Measurements from ENCODE around the gene OPA3. TPM values are rescaled to one million over a fixed set of nuclear protein-coding genes. Genes with fewer than 3 reads are reported as not detected.

The OPA3 gene
- total and polyA plus RNA-seq, 2 experiments from 2014 or later, result 11.5 to 14.5 TPM

- Mint-ChIP-seq H3K36me3 (ENCODE audit: low read depth) (no peaks in the 10 kb centered on the region), H3K9me3 (no peaks in the 10 kb centered on the region), H3K4me1 (peaks cover 12% of the 10 kb centered on the region), H3K4me3 (no peak overlapping the region), H3K27ac (no peak overlapping the region), H3K27me3 (ENCODE audit: insufficient read depth, low read depth, poor library complexity) (peaks cover 10% of the 10 kb centered on the region)
- Histone ChIP-seq H2AFZ (no peak overlapping the region), H3F3A (replicated peaks; ENCODE audit: low read depth) (peaks cover 7% of the 10 kb centered on the region; the same call in 1 of the 2 replicates), H3K27me3 (ENCODE audit: insufficient read depth) (no peaks in the 10 kb centered on the region), H3K36me3 (ENCODE audit: insufficient read depth) (no peaks in the 10 kb centered on the region), H3K27ac (ENCODE audit: low read depth) (no peak overlapping the region), H3K4me2 (no peak overlapping the region), H4K20me1 (replicated peaks; ENCODE audit: insufficient read depth) (no peaks in the 10 kb centered on the region; the same call in 1 of the 2 replicates), H3K4me1 (ENCODE audit: insufficient read depth) (peaks cover 9% of the 10 kb centered on the region), H3K9me2 (ENCODE audit: insufficient read depth) (no peaks in the 10 kb centered on the region), H3K79me2 (replicated peaks; ENCODE audit: insufficient read depth) (peaks cover 8% of the 10 kb centered on the region; the same call in 1 of the 2 replicates), H3K4me3 (no peak overlapping the region)
- DNase-seq (ENCODE audit: low spot score) (no peak), ATAC-seq (no peak)
- no peak for TF ChIP-seq ZNF331 (CRISPR knock-in tag; IDR thresholded peaks at IDR 0.05; ENCODE audit: low read depth)
Measured at GRCh38 chr19:45560686-45561085, 23.9 kb downstream of the OPA3 start.

GRCh38 chr19:45560038-45560437, 24.6 kb downstream of the OPA3 start:
- DNase-seq (ENCODE audit: low spot score), result no peak
- Histone ChIP-seq H3K4me3 (no peak overlapping the region), H3F3A (replicated peaks; ENCODE audit: low read depth) (peaks cover 7% of the 10 kb centered on the region; the same call in 1 of the 2 replicates), H3K9me2 (ENCODE audit: insufficient read depth) (no peaks in the 10 kb centered on the region), H3K4me1 (ENCODE audit: insufficient read depth) (peaks cover 9% of the 10 kb centered on the region), H4K20me1 (replicated peaks; ENCODE audit: insufficient read depth) (no peaks in the 10 kb centered on the region; the same call in 1 of the 2 replicates), H3K36me3 (ENCODE audit: insufficient read depth) (no peaks in the 10 kb centered on the region), H3K27me3 (ENCODE audit: insufficient read depth) (no peaks in the 10 kb centered on the region), H3K4me2 (no peak overlapping the region), H2AFZ (no peak overlapping the region), H3K79me2 (replicated peaks; ENCODE audit: insufficient read depth) (peaks cover 8% of the 10 kb centered on the region; the same call in 1 of the 2 replicates), H3K27ac (ENCODE audit: low read depth) (no peak overlapping the region)
- no peak overlapping the region; the same call in 2 of the 3 replicates for H3K4me3 Mint-ChIP-seq
- no peak overlapping the region for H3K27ac Mint-ChIP-seq
- peaks cover 12% of the 10 kb centered on the region for H3K4me1 Mint-ChIP-seq
- H3K9me3 Mint-ChIP-seq, result no peaks in the 10 kb centered on the region
- no peak for TF ChIP-seq EZH2 (IDR thresholded peaks at IDR 0.05; ENCODE audit: low read depth, unreplicated experiment)
- no peak for TF ChIP-seq REST (IDR thresholded peaks at IDR 0.05; ENCODE audit: unreplicated experiment)
- TF ChIP-seq ZNF114 (CRISPR knock-in tag; IDR thresholded peaks at IDR 0.05), result no peak
- TF ChIP-seq ZNF331 (CRISPR knock-in tag; IDR thresholded peaks at IDR 0.05; ENCODE audit: low read depth), result no peak
- TF ChIP-seq, protein P1, sequence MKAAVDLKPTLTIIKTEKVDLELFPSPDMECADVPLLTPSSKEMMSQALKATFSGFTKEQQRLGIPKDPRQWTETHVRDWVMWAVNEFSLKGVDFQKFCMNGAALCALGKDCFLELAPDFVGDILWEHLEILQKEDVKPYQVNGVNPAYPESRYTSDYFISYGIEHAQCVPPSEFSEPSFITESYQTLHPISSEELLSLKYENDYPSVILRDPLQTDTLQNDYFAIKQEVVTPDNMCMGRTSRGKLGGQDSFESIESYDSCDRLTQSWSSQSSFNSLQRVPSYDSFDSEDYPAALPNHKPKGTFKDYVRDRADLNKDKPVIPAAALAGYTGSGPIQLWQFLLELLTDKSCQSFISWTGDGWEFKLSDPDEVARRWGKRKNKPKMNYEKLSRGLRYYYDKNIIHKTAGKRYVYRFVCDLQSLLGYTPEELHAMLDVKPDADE (IDR thresholded peaks at IDR 0.05), result no peak
- TF ChIP-seq CREB1 (CRISPR knock-in tag; IDR thresholded peaks at IDR 0.05; ENCODE audit: low read depth), result no peak
- TF ChIP-seq NANOG (IDR thresholded peaks at IDR 0.05; ENCODE audit: borderline replicate concordance), result no peak
- TF ChIP-seq POLR2AphosphoS5 (IDR thresholded peaks at IDR 0.05; ENCODE audit: low read depth), result no peak
- no peak for TF ChIP-seq STAT1 (IDR thresholded peaks at IDR 0.05; ENCODE audit: unreplicated experiment)
- TF ChIP-seq ZNF462 (CRISPR knock-in tag; IDR thresholded peaks at IDR 0.05), result no peak
- TF ChIP-seq JUNB (IDR thresholded peaks at IDR 0.05; ENCODE audit: unreplicated experiment), result no peak
- peaks cover 10% of the 10 kb centered on the region for H3K27me3 Mint-ChIP-seq (ENCODE audit: insufficient read depth, low read depth, poor library complexity)
- ATAC-seq, result no peak
- H3K36me3 Mint-ChIP-seq (ENCODE audit: low read depth), result no peaks in the 10 kb centered on the region

All from GM23338 (cell line).